ENCODE results near the gene POU6F1. TPM values are rescaled to one million over a fixed set of nuclear protein-coding genes. Genes with fewer than 3 reads are reported as not detected.

The POU6F1 gene
- total and polyA plus RNA-seq, 10 of the 15 experiments (the other 5 are each of a cell fraction or from before 2014, with no cell fraction given), result 0.26 to 4.2 (median 1.2) TPM

DNA sequence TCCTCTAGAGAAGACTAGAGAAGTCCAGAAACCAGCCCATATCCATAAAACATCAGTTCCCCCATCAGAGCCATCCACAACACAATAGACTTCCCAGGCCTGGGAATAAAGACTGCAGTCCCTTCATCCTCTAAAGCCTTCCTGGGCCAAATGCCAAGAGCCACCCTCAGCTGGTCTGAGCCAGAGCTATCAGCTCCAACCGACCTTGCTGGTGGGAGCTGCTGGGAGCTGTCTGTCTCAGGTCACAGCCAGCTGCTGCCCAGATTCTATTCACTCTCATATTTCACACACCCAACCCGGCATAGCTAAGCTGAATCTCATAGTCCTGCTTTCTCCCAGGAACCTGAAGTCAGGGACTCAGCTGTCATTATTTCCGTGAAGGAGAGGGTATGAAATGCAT is 34.0 kb downstream of the POU6F1 start:
- ChIA-PET POLR2A (no interaction called here), RAD21 (ENCODE audit: unreplicated experiment) (no interaction called here), SMC1A (ENCODE audit: uncharacterized antibody, unreplicated experiment) (interaction anchor here (0.7 kb wide), 1 partner anchor 10 kb away, joined by 3 read pairs; no protein-coding TSS in a partner anchor), CTCF (interaction anchor here (1.2 kb wide), 2 partner anchors 9 to 42 kb away, joined by 3 to 5 read pairs; no protein-coding TSS in a partner anchor)
- Histone ChIP-seq H3K27ac (ENCODE audit: control insufficient read depth, insufficient read depth) (no peak overlapping the region), H3K79me2 (ENCODE audit: control insufficient read depth, insufficient read depth, low read length) (no peaks in the 10 kb centered on the region), H3K9ac (ENCODE audit: control insufficient read depth, insufficient read depth, low read length) (no peak overlapping the region), H4K20me1 (ENCODE audit: control insufficient read depth, insufficient read depth) (no peaks in the 10 kb centered on the region), H3K27me3 (replicated peaks in 1 of 2; ENCODE audit: control insufficient read depth in 2 of 2, insufficient read depth in 2 of 2, low read length in 1 of 2) (no peaks in the 10 kb centered on the region), H3K4me1 (ENCODE audit: control insufficient read depth, insufficient read depth, low read length) (peaks cover 25% of the 10 kb centered on the region), H3K36me3 (ENCODE audit: control insufficient read depth in 2 of 2, insufficient read depth in 2 of 2, low read length in 1 of 2) (no peaks in the 10 kb centered on the region), H3K4me2 (ENCODE audit: control insufficient read depth, insufficient read depth) (no peak overlapping the region), H3K4me3 (no peak overlapping the region), H2AFZ (ENCODE audit: control insufficient read depth, low read depth, low read length) (peak overlapping the region; percentile 13), H3K9me3 (replicated peaks; ENCODE audit: control insufficient read depth, insufficient read depth, low read length) (no peaks in the 10 kb centered on the region)
- WGBS (ENCODE audit: insufficient coverage, insufficient replicate concordance, low lambda C conversion rate, missing lambda C conversion rate), result 55% methylated on average over 3 of the region's 3 CpGs
- ATAC-seq (no peak), DNase-seq (ENCODE audit: low read depth, low spot score) (no peak), FAIRE-seq (no peak)
- BruUV-seq (replicated peaks), result no TSS peak
- TF ChIP-seq YBX1 (IDR thresholded peaks at IDR 0.05), result no peak
- TF ChIP-seq, protein P1, sequence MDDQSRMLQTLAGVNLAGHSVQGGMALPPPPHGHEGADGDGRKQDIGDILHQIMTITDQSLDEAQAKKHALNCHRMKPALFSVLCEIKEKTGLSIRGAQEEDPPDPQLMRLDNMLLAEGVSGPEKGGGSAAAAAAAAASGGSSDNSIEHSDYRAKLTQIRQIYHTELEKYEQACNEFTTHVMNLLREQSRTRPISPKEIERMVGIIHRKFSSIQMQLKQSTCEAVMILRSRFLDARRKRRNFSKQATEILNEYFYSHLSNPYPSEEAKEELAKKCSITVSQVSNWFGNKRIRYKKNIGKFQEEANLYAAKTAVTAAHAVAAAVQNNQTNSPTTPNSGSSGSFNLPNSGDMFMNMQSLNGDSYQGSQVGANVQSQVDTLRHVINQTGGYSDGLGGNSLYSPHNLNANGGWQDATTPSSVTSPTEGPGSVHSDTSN (IDR thresholded peaks at IDR 0.05; ENCODE audit: insufficient replicate concordance, low read depth, low read length), result no peak
- intact Hi-C loops (cut with micrococcal nuclease; ENCODE audit: unreplicated experiment), result no loop called here
- in situ Hi-C loops (cut with MboI), result no loop called here

DNA sequence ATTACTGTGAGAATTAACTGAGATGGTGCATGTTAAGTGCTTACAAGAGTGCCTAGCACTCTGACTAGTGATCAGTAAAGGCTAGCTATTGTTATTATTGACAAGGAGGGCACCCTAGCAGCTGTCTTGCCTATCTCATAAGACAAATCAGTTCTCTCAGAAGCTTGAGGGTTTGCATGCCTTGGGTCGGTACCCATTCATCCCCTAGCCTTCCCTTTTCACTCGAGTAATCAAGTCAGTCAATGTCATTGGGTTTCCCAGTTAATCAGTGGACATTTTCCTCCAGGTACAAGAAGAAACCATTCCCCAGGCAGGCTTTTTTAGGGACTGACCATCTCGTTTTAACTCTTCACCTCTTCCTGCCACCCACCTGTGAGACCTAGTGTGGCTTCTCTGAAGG is 34.5 kb downstream of the POU6F1 start:
- POLR2A ChIA-PET, result no interaction called here
- CTCF ChIA-PET, result no interaction called here
- no peak for ATAC-seq
- TF ChIP-seq CHD2 (IDR thresholded peaks at IDR 0.05; ENCODE audit: borderline replicate concordance, low read depth, low read length) (no peak), WRNIP1 (IDR thresholded peaks at IDR 0.05; ENCODE audit: borderline replicate concordance, low read depth, low read length) (no peak), TAF1 (IDR thresholded peaks at IDR 0.05; ENCODE audit: borderline replicate concordance, low read depth, low read length) (no peak), TCF12 (IDR thresholded peaks at IDR 0.05; ENCODE audit: low read depth, low read length) (no peak), CREM (IDR thresholded peaks at IDR 0.05; ENCODE audit: low read depth) (no peak), NFYB (IDR thresholded peaks at IDR 0.05; ENCODE audit: insufficient read depth, low read depth, low read length) (no peak), JUND (IDR thresholded peaks at IDR 0.05; ENCODE audit: low read depth, low read length) (no peak), SMC3 (IDR thresholded peaks at IDR 0.05; ENCODE audit: borderline replicate concordance, low read length) (no peak), SMAD5 (IDR thresholded peaks at IDR 0.05; ENCODE audit: low read depth) (no peak)
- TF ChIP-seq, protein P2, sequence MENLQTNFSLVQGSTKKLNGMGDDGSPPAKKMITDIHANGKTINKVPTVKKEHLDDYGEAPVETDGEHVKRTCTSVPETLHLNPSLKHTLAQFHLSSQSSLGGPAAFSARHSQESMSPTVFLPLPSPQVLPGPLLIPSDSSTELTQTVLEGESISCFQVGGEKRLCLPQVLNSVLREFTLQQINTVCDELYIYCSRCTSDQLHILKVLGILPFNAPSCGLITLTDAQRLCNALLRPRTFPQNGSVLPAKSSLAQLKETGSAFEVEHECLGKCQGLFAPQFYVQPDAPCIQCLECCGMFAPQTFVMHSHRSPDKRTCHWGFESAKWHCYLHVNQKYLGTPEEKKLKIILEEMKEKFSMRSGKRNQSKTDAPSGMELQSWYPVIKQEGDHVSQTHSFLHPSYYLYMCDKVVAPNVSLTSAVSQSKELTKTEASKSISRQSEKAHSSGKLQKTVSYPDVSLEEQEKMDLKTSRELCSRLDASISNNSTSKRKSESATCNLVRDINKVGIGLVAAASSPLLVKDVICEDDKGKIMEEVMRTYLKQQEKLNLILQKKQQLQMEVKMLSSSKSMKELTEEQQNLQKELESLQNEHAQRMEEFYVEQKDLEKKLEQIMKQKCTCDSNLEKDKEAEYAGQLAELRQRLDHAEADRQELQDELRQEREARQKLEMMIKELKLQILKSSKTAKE (IDR thresholded peaks at IDR 0.05; ENCODE audit: low read depth, poor library complexity, severe bottlenecking), result no peak
- TF ChIP-seq, protein P3, sequence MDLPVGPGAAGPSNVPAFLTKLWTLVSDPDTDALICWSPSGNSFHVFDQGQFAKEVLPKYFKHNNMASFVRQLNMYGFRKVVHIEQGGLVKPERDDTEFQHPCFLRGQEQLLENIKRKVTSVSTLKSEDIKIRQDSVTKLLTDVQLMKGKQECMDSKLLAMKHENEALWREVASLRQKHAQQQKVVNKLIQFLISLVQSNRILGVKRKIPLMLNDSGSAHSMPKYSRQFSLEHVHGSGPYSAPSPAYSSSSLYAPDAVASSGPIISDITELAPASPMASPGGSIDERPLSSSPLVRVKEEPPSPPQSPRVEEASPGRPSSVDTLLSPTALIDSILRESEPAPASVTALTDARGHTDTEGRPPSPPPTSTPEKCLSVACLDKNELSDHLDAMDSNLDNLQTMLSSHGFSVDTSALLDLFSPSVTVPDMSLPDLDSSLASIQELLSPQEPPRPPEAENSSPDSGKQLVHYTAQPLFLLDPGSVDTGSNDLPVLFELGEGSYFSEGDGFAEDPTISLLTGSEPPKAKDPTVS (IDR thresholded peaks at IDR 0.05; ENCODE audit: low read depth, low read length), result no peak

More for the DNA sequence above, 34.5 kb downstream of the POU6F1 start:
- intact Hi-C loops (cut with micrococcal nuclease; ENCODE audit: unreplicated experiment), result no loop called here
- 46% methylated on average over 3 of the region's 3 CpGs for WGBS (ENCODE audit: insufficient coverage, insufficient replicate concordance, low lambda C conversion rate, missing lambda C conversion rate)
- FAIRE-seq (no peak), DNase-seq (ENCODE audit: low read depth, low spot score) (no peak)
- H3K27me3 ChIP-seq (replicated peaks in 1 of 2; ENCODE audit: control insufficient read depth in 2 of 2, insufficient read depth in 2 of 2, low read length in 1 of 2), result no peaks in the 10 kb centered on the region
- no TSS peak for BruUV-seq (replicated peaks)
- in situ Hi-C loops (cut with MboI), result no loop called here
- peak overlapping the region; percentile 13; the same call in 1 of the 2 replicates for H2AFZ ChIP-seq (ENCODE audit: control insufficient read depth, low read depth, low read length)
- H3K4me2 ChIP-seq (ENCODE audit: control insufficient read depth, insufficient read depth), result no peak overlapping the region
- no peaks in the 10 kb centered on the region for H3K9me3 ChIP-seq (replicated peaks; ENCODE audit: control insufficient read depth, insufficient read depth, low read length)
- no peaks in the 10 kb centered on the region for H4K20me1 ChIP-seq (ENCODE audit: control insufficient read depth, insufficient read depth)
- H3K79me2 ChIP-seq (ENCODE audit: control insufficient read depth, insufficient read depth, low read length), result no peaks in the 10 kb centered on the region
- H3K4me1 ChIP-seq (ENCODE audit: control insufficient read depth, insufficient read depth, low read length), result peaks cover 21% of the 10 kb centered on the region
- ChIA-PET SMC1A (ENCODE audit: uncharacterized antibody, unreplicated experiment) (no interaction called here), RAD21 (ENCODE audit: unreplicated experiment) (no interaction called here)
- no peaks in the 10 kb centered on the region for H3K36me3 ChIP-seq (ENCODE audit: control insufficient read depth in 2 of 2, insufficient read depth in 2 of 2, low read length in 1 of 2)
- H3K27ac ChIP-seq (ENCODE audit: control insufficient read depth, insufficient read depth), result no peak overlapping the region
- no peak overlapping the region for H3K9ac ChIP-seq (ENCODE audit: control insufficient read depth, insufficient read depth, low read length)
- no peak overlapping the region for H3K4me3 ChIP-seq
